ENCODE measurements around the gene PDGFRB.
A peak's percentile ranks its signal among the peaks of the same experiment; 100 is the strongest.

PDGFRB gene

DNA sequence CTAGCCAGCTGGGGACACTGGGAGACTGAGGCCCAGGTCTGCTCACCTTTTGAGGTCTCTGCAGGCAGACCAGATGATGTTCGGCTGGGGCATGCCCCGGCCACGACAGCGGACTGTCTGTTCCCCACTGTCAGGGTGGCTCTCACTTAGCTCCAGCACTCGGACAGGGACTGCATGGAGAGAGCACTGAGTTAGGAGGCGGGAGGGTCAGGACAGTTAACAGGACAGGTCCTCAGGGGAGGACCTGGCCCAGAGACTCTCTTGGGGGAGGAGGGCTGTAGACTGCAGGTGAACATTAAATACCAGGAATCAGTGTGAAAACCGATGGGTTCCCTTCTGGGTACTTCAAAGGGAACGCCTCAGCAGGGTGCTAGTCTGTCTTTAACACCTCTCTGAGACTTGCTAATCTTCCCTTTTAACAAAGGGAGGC lies 25.1 kb downstream of the PDGFRB start:
- DNase-seq (ENCODE audit: low read depth in 2 of 2), result no peak

DNA sequence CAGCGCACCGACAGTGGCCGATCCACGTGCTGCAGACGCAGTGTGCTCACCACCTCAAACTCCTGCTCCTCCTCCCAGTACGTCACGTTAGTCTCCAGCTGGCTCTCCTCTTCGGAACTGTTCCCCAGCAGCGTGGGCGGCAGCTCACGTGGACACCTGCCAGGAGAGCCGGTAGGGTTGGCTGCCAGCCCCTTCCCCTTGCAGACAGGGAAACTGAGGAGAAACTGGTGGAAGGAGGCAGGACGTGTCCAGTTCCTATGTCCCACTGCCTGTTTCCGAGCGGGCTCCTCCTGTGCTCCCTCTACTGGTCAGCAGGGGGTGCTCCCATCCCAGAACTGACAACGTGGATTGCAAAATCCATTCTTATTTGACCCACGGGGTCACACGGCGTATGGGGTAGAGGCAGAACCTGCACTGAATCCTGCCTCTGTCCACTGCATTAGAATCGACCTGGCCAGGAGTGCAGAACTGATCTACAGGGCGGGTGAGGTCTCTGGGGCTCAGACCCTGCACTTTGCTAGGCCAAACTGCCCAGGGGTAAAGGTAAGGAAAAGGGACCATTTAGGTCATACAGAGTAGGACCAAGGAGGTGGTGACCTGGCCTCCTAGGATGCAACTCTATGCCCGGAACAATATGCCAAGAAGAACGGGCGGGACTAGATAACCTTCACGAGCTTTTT lies 25.7 kb downstream of the PDGFRB start:
- peak; percentile 25 to 28 for DNase-seq (ENCODE audit: low read depth in 2 of 2)

DNA sequence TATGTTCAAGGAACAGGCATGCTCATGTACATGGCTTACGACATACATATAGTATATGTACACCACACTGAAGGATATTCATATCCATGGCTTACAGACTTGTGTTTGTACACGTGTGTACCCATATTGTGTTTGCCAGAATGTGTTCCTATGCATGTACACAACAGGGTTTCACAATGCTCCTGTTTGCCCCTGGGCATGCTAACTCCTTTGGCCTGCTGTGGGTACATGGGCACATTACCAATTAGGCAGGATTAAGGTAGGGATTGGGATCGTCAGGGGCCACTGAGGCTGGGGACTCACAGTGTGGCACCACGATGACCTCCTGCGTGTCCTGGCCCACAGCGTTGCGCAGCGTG lies 26.2 kb downstream of the PDGFRB start:
- DNase-seq (ENCODE audit: low read depth in 2 of 2), result no peak

DNA sequence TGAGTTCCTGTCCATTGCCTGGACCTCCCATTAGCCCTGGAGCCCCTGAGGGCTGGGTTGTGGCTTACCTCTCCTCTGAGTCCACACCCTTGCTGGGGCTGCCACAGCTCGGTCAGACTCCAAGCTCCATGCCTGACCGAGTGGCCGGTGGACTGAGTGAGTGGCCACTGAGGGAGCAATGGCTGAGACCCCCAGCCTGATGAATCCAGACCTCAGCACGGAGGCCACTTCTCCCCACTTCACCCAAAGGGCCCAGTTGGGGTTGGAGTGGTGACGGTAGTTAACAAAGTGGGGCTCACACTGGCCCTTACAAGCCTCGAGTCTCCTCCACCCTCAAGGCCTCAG lies 28.8 kb downstream of the PDGFRB start:
- no peak for DNase-seq (ENCODE audit: low read depth in 2 of 2)

DNA sequence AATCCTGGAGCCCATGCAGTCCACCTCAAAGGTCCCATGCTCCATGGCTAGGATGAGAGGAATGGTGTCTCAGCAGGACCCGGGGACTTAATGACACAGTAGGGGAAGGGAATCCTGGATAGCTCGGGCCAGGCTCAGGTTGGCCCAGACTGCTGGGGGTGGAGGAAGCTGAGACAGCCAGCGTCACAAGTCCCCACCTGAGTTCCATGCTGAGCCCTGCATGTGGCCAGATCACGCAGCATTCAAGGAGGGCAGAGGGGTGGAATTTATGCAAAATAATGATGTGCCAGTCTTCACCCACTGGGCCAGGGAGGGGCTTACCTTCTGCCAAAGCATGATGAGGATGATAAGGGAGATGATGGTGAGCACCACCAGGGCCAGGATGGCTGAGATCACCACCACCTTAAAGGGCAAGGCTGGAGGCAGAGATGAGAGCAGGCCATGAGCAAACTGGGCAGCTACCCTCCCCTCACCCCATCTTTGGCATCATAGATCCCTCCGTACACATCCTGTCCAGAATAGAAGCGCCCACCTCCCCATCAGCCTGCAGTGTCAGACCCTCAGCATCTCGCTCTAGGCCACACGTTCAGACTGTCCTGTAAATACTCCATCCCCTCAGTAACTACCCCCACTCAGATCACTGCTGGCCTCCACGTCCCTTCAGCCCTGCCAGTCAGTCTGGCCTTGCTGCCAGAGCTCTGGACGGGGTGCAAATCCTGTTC lies 29.3 kb downstream of the PDGFRB start:
- no peak for DNase-seq (ENCODE audit: low read depth in 2 of 2)

DNA sequence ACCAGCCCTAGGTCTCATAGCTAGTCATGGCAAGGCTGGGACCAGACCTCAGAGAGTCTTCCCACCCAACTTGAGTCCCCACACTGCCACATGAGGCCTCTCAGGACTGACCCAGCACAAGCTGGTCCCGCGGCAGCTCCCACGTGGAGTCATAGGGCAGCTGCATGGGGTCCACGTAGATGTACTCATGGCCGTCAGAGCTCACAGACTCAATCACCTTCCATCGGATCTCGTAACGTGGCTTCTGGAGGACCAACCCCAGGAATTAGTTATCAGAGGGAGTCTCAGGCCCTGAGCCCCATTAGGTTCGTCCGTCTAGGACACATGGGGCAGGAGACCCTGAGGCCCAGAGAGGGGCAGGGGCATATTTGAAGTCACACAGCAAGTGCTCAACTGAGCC lies 30.3 kb downstream of the PDGFRB start:
- no peak for DNase-seq (ENCODE audit: low read depth in 2 of 2)

DNA sequence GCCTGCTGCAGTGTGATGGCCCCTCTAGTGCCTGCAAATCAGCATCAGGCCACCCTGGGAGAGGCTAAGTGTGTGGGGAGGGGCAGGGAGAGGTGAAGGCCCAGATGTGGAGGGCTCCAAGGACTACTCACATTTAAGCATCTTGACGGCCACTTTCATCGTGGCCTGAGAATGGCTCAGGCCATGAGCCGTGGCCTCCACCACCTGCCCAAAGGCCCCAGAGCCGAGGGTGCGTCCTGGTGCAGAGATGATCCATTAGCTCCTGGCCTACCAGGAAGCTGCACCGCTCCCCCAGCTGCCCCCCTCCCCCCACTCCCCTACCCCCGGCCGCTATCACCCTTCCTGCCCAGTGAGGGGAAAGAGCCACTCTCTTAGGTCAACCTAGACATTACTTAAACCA lies 31.0 kb downstream of the PDGFRB start:
- no peak for DNase-seq (ENCODE audit: low read depth in 2 of 2)

DNA sequence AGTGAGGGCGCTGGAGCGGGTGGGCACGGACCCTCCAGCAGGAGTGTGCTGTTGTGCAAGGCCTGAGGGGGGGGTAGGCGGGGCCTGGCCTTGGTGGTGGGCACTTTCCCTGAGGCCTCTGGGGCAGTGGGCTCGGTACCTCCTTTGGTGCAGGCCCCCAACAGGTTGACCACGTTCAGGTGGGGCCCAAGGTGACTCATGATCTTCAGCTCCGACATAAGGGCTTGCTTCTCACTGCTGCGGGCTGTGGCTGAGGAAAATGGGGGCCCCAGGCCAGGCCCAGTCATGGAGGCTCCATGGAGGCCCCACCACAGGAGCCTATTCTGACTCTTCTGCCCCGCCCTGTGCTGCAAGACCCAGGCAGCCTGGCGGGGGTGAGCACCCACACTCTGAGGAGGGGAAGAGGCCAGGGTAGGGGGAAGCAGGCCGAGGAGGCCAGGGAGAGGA lies 31.5 kb downstream of the PDGFRB start:
- no peak for DNase-seq (ENCODE audit: low read depth in 2 of 2)

DNA sequence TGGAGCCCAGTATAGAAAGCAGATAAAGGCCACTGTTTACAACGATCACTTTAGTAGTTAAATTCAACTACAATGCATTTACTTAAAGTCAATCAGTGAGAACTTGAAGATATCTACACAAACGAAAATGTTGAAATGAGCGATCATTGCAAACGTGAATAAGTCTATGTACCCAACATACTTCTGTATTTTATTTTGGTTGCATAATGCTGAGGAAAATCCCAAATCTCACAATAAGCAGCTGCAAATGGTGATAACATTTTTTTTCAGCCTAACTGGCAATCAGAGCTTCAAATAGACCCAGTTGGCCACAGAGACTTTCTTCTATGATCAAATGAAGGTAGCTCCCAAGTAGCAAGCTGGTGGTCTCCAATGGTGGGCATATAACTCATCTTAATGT lies 32.1 kb downstream of the PDGFRB start:
- no peak for DNase-seq (ENCODE audit: low read depth in 2 of 2)

DNA sequence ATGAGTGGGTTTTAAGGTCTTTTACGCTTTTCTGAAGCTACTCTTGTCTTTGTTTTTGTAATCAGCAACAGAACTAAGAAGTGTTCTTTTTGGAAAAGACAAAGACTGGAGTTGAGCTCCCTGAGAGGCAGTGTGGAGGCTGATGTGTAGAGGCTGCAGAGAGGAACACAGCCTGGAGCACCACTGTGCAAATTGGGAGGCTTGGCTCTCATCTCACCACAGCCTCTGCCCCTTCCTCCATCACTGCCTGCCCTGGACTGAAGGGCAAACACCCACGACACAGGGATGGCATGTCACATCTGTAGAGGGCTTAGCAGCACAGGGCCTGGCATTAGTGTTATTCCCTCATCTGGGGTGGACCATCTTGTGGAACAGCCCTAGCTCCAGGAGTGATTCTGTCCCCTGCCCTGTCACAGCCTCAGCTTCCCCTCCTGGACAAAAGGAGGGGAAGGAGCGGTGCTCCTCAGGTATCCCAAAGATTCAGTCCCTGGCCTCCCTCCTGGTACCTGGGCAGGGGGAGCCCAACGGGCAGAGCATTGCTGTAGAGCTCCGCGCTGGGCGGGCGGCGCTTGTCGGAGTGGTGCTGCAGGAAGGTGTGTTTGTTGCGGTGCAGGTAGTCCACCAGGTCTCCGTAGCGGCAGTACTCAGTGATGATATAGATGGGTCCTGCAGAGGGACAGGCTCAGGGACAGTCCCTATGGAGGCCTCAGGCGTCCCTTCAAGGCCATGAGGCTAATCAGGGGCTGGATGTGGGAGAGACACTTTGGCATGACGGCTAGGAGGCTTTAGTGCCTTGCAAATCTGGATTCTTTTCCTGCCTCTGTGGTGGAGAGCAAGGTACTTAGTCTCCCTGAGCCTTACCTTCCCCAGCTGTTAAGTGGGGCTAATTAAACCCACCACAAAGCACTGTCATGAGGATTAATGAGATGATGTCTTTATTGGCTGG lies 32.8 kb downstream of the PDGFRB start:
- DNase-seq (ENCODE audit: low read depth in 2 of 2), result no peak

DNA sequence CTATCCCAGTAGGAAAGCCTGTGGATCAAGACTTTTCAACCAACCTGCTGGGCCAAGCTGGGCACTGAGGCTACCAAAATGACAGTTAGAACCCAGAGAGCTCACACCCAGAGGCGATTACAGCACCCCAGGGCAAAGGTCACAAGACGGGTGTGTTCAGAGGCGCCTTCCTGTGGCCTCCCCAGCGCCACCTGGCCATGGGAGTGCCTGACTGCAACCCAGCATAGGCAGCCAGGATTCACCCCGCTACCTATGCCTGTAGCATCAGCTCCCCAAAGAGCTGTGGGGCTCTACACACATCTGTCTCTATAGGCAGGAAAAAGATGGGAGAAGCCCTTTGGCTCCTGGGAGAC lies 33.5 kb downstream of the PDGFRB start:
- DNase-seq (ENCODE audit: low read depth in 2 of 2), result peak in 1 of 2 donors; percentile 6

DNA sequence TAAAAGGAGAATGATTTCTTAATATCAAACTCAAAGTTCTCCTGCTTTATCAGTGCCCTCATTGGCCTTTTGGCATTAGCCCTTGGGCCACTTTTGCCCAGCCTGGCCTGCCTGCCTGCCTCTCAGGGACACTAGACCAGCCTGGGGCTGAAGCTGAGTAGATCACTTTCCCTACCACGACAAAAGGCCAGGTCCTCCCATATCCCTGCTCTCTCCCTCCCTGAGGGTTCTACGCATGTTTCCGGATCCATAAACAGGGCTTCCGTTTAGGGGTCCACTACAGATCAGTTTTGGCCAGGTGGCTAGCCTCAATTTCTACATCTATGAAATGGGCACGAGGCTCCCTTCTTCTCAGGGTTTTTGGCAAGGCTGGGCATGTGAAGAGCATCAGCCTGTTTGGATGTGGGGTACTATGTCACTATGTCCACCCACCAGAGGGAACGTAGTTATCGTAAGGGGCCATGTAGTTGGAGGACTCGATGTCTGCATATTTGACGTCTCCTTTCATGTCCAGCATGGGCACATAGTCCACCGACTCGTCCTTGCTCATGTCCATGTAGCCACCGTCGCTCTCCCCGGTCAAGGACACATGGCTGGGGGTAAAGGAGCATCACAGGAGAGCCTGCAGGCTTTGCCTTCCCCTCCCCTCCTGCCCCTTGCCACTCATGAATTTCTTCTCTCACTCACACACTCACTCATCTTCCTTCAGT lies 34.0 kb downstream of the PDGFRB start:
- DNase-seq (ENCODE audit: low read depth in 2 of 2), result no peak

DNA sequence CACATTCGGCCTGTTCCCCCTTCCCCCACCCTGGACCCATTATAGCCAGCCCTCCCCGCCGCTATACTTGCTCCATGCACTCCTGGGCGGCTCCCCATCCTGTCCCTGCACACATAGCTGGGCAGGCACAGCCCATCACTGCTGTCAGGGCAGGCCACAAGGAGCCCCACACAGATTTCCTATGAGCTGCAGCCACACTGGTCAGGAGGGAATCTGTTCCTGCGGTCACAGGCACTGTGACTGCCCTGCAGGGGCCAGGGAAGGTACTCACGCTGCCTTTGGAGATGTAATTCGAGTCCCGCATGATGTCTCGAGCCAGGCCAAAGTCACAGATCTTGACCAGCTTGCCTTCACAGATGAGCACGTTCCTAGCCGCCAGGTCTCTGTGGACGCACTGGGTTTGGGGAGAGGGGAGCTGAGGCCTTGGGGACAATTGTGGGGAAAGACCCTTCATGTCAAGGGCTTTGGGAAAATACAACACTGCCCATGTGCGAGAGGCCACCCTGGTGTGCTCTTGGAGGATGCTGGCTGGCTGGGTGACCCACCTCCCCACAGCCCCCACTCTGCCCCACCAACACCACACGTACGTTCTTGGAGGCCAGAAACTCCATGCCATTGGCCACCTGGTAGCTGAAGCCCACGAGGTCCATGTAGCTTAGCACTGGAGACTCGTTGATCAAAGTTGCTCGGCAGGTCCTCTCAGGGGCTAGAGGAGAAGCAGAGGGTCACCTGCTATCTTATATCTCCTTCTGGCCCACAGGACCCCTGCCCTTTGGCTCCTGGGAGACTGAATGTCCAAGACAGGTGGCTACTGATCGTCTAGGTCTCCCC lies 34.8 kb downstream of the PDGFRB start:
- no peak for DNase-seq (ENCODE audit: low read depth in 2 of 2)

DNA sequence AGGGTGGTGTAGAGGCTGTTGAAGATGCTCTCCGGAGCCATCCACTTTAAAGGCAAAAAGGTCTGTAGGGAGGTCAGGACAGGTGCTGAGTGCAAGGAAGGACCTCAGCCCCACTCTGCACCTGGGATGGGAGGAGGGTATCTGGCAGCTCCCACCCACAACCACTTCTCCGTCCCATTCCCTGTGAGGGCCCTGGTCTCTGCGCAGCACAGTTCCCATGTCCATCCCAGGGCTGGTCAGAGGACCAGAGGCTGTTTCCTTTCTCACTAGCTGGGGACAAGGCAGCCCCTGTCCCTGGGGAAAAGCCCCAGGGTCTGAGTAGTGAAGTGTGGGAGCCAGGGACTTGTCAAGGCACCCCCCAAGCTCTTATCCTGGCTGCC lies 35.6 kb downstream of the PDGFRB start:
- DNase-seq (ENCODE audit: low read depth in 2 of 2), result no peak

DNA sequence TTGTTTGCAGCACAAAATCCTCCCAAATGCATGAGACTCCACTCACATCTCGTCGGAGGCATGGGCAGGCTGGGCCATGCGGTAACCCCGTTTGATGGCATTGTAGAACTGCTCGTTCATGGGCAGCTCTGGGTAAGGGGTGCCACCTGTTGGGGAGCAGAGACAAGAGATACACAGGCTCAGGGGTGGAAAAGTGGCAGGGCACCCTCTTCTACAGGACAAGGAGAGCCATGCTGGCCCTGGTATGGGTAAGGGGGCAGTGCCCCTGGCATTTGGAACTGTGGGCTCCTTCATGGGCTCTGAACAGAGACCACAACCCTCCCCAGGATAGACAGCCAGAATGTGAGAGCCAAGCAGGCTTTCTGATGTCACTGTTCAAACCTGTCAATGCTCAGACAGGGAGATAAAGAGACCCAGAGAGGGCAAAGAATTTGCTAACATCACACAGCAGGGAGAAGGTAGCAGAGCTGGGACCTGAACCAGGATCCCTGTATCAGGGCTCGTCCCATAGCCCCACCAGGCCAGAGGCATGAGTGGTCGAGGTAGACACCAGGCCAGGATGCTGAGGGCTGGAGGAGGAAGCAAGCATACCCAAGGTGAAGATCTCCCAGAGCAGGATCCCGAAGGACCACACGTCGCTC lies 36.1 kb downstream of the PDGFRB start:
- DNase-seq (ENCODE audit: low read depth in 2 of 2), result no peak

DNA sequence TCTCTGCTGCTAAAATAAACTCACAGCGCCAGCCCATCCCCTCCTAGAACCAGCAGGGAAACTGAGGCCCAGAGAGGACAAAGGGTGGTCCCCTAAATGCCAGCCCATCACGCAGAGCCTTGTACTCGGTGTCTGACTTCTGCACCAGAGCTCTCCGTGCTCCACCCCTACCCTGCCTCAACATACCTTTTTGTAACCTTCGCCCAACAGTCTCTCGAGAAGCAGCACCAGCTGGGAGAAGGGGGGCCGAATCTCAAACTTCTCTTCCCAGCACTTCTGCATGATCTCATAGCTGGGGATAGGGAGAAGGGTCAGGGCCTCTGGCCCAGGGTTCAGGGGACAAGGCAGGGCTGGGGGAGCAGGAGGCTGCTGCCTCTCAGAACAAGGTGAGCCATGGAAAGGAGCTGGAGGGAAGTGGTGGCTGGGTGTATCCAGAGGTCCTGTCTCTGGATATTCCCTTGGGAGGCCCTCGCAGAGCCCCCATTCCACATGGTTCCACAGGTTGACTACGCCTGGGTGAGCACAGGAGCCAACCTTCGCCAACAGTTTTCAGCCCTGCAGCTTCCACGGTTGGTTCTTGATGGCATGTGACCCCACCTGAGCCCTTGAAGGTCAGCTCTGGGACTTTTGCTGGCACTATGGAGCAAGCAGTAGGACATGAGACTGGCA lies 37.0 kb downstream of the PDGFRB start:
- no peak for DNase-seq (ENCODE audit: low read depth in 2 of 2)

DNA sequence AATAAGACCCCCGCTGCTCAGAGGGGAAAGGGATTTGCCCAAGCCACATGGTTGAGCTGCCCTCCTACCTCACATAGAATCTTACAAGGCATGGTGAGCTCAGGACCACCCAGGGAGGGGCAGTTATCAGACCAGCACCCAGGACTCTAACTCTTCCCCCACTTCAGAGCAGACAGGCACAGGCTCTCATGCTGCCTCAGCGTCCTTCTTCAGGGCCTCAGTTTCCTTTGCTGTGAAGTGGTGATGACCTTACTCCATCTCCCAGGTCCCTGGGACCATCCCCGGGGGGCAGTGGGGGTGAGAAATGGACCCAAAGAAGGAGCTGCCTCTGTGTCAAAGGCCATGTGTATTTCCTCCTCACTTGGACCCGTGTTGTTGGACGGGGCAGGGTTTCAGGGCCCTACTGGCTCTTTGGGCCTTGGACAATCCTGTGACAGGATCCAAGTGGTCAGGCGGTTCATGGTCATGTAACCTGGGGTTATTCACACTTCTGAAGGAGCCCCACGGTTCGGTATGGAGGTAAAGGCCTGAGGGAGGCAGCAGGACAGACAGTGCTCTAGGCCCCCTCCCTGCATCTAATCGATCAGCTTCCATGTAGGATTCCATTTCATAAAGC lies 37.6 kb downstream of the PDGFRB start:
- no peak for DNase-seq (ENCODE audit: low read depth in 2 of 2)

DNA sequence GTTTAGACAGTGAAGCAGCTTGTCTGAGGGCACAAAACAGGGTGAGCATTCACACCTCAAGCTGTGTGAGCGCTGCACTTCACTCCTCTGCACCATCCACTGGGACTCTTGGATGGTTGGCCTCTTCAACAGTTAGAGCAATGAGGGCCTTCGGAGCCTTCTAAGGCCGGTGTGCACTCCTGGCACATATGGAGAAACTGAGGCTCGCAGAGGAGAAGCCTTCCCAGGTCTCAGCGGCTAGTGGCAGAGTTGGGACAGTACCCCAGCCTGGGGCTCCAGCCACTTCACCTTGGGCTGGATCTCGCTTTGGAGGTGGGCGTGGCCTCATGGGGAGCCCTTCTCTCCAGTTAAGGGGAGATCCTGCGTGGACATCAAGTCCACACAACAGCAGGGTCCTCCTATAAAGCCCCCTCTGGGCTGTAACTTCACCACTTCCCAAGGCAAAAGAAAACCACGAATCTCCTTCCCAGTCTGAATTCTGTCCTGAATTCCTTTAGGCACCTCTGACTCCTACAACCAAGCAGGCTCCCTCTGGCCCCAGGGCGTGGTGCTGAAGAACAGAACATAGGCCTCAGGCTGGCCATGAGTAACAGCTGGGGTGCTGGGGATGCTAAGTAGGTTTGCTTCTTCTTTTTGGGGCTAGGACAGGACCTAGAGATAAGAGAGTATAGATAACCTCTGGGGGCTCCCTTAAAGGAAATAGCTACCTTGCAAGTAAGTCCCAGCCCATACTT lies 38.8 kb downstream of the PDGFRB start:
- DNase-seq (ENCODE audit: low read depth in 2 of 2), result no peak

Data from stimulated activated CD8-positive, alpha-beta memory T cell treated with anti-CD3 and anti-CD28 coated beads, Interleukin-15, amount 100 ng/mL, for 48 hours (primary cell).